Epithelial cell of esophagus (primary cell): ENCODE results near the gene RGS10.

Source experiments
- DNase-seq: peaks from one replicate; pipeline ENCODE4 v3.0.0; 2010; ENCODE audit warnings: low read depth
- H3K4me3 ChIP-seq: 2 replicates; pipeline ENCODE4 v1.5.1; 2011; ENCODE audit warnings: mild to moderate bottlenecking, low read length, control low read depth
- TF ChIP-seq, protein P1 (sequence below): IDR thresholded peaks from 2 replicates; pipeline ENCODE4 v1.5.1; 2011; ENCODE audit warnings: low read depth, mild to moderate bottlenecking, low read length, control low read depth, inconsistent platforms; ENCODE audit not compliant: insufficient read depth; ENCODE audit errors: missing control alignments

The RGS10 gene

DNA sequence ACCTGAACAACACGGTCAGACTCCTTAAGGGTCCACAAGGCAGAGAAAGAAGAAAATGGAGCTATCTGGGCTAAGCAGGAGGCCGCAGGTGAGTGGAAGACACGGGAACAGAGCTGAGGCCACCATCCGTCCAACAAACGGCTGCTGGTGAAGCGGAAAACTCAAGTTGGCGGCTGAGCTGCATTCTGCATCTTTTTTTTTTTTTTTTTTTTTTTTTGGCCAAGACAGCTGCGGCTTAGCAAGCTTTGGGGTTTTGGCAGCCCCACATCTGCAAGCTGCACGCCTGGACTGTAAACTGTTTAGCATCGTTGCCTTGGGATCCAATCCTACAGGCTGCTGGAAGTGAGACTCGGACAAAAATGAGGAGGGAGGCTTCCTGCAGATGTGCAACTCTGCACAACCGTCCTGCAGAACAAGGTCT lies 37.4 kb downstream of the RGS10 start:
- TF ChIP-seq, protein P1, sequence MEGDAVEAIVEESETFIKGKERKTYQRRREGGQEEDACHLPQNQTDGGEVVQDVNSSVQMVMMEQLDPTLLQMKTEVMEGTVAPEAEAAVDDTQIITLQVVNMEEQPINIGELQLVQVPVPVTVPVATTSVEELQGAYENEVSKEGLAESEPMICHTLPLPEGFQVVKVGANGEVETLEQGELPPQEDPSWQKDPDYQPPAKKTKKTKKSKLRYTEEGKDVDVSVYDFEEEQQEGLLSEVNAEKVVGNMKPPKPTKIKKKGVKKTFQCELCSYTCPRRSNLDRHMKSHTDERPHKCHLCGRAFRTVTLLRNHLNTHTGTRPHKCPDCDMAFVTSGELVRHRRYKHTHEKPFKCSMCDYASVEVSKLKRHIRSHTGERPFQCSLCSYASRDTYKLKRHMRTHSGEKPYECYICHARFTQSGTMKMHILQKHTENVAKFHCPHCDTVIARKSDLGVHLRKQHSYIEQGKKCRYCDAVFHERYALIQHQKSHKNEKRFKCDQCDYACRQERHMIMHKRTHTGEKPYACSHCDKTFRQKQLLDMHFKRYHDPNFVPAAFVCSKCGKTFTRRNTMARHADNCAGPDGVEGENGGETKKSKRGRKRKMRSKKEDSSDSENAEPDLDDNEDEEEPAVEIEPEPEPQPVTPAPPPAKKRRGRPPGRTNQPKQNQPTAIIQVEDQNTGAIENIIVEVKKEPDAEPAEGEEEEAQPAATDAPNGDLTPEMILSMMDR: no peak
- no peak overlapping the region for H3K4me3 ChIP-seq
- DNase-seq: no peak

DNA sequence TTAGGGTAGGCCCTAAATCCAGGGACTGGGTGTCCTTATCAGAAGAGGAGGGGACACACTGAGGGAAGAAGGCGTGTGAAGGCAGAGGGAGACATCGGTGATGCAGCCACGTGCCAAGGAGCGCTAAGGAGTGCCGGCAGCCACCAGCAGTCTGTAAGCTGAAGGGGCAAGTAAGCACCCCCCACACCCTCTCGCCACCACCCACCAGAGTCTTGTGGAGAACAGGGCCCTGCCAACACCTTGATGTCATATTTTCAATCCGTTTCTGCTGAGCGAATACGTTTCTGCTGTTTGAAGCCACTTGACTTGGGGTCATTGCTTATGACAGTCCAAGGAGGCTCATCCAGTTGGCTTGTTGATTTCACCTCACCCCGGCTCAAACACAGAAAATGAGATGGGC lies 37.9 kb downstream of the RGS10 start:
- TF ChIP-seq, protein P1: no peak
- DNase-seq: no peak

DNA sequence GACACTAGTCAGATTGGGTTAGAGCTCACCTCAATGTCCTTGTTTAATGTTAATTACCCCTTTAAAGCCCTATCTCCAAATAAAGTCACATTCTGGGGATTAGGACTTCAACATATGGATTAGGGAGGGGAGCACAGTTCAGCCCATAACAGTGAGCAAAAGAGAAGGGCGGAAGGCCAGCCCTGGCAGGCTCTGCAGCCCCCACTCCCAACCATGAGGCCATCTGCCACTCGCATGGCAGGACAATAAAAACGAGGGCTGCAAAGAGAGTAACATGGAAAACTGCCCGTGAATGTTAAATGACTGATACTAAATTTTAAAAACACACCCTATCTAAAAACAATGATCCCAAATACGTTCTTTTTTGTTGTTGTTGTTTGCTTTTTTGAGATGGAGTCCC lies 38.7 kb downstream of the RGS10 start:
- H3K4me3 ChIP-seq: no peak overlapping the region
- no peak for DNase-seq
- TF ChIP-seq, protein P1: no peak

More for the DNA sequence above, 37.9 kb downstream of the RGS10 start:
- H3K4me3 ChIP-seq: no peak overlapping the region

DNA sequence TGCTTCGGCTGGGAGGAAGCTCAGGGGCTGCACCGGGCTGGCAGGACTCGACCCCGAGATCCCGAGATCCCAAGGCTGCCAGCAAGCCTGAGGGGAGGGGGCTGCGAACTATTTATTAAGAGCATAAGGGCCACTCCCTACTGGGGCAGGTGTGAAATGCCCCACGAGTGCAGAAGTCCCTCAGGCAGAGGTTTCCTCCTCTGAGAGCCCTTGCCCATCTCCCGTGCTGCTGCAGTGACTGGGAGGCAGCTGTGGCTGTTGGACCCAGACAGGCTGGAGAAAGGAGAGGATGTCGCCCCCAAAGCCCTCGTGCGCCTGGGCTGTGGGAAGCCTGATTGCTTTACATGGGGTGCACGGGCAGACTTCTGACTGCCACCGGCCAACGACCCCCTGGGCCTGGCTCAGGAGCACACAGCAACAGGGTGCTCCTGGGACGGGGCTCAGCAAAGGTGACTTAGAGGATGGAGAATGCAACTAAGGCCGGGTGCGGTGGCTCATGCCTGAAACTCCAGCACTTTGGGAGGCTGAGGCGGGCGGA lies 39.8 kb downstream of the RGS10 start:
- TF ChIP-seq, protein P1: no peak
- no peak for DNase-seq
- no peak overlapping the region for H3K4me3 ChIP-seq

DNA sequence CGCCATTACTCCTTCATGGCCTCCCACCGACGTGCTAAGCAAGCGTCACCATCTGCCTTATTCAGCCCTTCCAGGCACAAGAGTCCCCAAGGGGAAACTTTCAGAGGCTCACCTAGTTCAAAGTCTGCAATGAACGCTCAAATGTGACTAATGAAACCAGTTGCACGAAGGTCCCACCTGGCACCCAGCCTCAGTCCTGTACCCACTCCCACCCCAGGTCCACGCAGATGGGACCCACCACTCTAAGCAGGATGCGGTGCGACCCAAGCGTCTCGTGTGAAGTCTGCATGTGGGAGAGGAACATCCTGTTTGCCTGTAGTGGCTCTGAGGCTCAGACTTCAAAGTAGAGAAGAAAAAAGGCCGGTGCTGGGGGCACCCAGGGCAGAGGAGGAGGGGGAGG lies 40.3 kb downstream of the RGS10 start:
- no peak overlapping the region for H3K4me3 ChIP-seq
- DNase-seq: no peak
- TF ChIP-seq, protein P1: no peak

DNA sequence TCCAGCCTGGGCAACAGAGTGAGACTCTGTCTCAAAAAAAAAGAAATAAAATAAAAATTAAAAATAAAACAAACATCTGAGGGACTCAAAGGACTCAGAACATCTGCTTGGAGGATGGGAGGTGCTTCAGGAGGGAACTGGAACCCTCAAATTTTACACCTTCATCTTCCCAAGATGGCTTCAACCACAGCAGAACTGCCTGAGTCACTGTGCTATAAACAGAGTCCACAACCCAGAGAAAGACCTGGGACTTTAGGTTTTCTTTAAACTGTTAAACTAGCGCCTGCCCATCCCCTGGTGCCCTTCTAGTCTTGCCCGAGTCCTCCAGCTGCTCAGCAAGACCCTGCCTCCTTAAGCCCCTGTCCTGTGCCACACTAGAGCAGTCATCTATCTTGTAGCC lies 40.8 kb downstream of the RGS10 start:
- no peak overlapping the region for H3K4me3 ChIP-seq
- TF ChIP-seq, protein P1: no peak
- no peak for DNase-seq

DNA sequence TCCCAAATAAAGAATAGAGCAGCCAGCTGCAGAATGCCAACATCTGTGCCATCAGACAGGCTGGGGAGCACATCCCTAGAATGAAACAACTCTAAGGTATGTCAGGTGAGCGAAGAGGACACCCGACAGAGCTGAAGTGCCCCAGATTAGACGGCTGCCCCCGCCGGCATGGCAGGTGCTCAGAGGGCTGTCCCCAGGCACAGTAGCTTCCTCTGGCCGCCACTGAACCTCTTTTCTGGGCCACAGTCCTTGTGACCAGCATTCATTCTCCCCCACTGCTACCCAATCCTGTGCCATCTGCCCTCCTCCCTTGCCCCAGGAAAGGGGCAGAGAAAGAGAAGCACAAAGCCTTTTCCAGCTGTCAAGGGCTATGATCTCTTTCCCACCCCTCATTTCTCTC lies 41.7 kb downstream of the RGS10 start:
- DNase-seq: no peak
- no peak overlapping the region for H3K4me3 ChIP-seq
- TF ChIP-seq, protein P1: no peak
